Measurements from ENCODE around the gene IL15RA. TPM values are rescaled to one million over a fixed set of nuclear protein-coding genes. Genes with fewer than 3 reads are reported as not detected.

The IL15RA gene
- total RNA-seq, 4 donors from 2014 or later, result 14.4 to 62.2 (median 23.8) TPM

DNA sequence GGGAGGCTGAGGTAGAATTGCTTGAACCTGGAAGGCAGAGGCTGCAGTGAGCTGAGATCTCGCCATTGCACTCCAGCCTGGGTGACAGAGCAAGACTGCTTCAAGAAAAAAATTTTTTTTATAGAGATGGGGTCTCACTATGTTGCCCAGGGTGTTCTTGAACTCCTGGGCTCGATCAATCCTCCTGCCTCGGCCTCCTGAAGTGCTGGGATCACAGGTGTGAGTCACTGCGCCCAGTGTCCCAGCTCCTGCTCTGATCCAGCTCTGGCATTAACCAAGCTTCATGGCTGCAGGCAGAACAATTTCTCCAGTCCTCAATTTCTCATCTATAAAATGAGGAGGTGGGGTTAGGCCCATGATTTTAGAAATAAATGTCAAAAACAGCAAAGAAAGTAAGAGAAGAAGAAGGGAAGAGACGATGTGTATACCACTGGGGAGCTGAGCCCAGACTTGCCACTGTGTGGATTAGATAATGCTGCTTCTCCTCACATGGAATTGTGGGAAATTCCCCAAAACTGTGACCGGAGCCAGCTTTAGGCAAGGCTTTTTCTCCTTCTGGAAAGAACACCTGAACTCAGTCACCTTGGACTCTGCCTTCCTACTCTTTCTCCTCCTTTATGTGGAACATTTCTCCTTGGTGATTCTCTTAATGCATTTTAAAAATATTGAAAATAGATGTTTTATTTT, 25.5 kb downstream of the IL15RA start:
- TF ChIP-seq, protein P1, sequence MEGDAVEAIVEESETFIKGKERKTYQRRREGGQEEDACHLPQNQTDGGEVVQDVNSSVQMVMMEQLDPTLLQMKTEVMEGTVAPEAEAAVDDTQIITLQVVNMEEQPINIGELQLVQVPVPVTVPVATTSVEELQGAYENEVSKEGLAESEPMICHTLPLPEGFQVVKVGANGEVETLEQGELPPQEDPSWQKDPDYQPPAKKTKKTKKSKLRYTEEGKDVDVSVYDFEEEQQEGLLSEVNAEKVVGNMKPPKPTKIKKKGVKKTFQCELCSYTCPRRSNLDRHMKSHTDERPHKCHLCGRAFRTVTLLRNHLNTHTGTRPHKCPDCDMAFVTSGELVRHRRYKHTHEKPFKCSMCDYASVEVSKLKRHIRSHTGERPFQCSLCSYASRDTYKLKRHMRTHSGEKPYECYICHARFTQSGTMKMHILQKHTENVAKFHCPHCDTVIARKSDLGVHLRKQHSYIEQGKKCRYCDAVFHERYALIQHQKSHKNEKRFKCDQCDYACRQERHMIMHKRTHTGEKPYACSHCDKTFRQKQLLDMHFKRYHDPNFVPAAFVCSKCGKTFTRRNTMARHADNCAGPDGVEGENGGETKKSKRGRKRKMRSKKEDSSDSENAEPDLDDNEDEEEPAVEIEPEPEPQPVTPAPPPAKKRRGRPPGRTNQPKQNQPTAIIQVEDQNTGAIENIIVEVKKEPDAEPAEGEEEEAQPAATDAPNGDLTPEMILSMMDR (IDR thresholded peaks at IDR 0.05; ENCODE audit: low read depth), result no peak

DNA sequence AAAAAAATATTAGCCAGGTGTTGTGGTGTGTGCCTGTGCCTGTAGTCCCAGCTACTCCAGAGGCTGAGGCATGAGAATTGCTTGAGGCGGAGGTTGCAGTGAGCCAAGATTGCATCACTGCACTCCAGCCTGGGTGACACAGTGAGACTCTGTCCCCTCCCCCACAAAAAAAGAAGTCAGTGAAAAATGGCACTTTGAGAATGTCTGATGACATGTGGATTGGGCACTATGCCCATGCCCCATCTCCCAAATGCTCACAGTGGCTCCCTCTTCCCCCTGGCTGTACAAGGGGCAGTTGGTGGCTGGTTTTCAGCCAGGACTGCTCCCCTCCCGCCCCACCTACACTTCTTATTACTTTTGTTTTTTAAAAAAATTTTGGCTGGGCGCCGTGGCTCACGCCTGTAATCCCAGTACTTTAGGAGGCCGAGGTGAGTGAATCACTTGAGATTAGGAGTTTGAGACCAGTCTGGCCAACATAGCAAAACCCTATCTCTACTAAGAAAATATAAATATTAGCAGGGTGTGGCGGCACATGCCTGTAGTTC, 26.1 kb downstream of the IL15RA start:
- TF ChIP-seq, protein P1 (IDR thresholded peaks at IDR 0.05; ENCODE audit: low read depth), result no peak

DNA sequence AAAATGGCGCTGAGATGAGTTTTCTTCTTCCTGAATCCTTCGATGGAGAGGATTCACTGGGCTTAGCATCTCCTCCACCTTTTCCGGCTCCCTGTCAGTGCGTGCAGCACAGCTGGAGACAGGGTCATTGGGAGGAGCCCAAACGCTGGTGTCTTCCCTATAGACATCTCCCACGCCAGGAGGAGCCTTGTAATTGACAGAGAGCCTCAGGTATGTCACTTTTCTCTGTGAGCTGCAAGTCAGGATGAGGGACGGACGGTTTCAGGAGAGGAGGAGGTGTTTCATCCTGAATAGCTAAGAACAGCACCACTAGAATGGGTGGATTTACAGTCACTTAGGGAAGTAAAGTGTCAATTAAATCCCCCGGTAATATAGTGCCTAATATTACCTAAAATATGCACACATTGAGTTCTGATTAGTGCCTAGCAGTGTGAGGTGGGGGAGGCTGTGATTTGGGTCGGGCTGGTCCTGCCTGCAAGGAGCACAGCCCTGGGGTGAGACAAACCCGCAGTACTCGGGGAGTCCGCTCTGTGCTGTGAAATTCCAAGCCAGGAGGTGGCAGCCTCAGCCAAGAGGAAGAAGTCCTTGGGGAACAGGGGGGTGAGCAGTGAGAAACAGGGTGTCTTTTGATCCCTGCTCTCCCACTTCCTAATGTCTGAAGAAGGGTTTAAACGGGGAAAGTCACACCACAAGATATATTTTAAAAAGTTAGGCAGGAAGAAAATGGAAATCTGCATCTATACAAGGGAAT, 28.2 kb downstream of the IL15RA start:
- TF ChIP-seq, protein P1 (IDR thresholded peaks at IDR 0.05; ENCODE audit: low read depth), result no peak

DNA sequence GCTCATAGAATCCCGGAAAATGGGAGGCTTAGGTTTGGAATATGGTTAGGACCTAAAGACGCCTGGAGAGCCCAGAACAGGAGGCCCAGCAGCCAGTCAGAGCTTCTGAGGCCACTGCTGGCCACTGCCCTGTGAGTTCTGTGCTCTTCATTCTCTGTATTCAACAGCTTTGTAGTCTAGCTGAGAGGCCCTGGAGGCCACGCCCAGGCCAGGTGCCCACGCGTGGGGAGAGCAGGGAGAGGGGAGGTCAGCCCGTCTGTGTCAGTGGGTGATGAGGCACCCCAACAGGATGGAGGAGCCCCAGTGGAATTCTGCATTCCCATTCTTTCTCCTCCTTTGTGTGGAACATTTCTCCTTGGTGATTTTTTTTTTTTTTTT, 29.1 kb downstream of the IL15RA start:
- TF ChIP-seq, protein P1 (IDR thresholded peaks at IDR 0.05; ENCODE audit: low read depth), result no peak

DNA sequence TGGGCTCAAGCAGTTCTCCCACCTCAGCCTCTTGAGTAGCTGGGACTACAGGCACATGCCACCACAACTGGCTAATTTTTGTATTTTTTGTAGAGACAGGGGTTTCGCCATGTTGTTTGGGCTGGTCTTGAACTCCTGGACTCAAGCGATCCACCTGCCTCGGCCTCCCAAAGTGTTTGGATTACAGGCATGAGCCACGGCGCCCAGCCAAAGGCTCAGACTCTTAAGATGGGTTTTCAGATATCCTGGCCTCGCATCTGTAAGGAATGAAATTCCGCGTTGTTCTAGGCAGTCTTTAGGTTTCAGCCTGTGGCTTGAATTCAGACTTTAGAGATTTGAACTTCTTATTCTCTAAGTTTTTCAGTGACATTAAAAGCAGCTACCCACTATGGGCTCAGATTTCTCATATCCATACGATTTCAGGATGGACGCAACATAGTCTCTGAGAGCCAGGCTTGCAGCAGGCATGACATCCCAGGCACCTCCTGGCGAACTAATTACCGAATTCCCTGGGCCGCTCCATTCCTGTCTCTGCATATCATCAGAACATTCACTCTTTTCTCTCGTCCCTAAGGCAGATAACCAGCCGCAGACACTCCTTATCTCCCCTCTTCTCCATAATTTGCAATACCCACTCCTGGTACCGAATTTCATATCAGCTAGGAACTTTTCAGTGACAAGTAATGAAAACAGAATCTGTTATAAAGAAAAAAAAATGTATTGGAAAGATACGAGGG, 29.7 kb downstream of the IL15RA start:
- TF ChIP-seq, protein P1 (IDR thresholded peaks at IDR 0.05; ENCODE audit: low read depth), result no peak

DNA sequence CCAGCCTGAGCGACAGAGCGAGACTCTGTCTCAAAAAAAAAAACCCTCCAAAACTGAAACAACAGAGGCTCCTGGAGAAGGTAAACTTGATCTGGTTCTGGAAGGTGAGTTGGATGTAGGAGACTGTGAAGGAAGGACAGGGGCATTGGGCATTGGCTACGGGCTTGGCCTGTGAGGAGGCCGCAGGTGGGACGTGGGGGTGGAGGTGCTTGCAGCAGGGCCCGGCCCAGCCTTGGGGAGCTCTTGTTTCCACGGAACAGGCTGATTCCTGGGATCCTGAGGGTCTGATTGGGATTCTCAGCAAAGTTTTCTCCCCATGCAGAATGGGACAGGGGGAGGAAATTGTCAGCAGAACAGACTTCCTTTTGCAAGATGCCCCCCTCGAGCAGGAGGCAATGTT, 30.6 kb downstream of the IL15RA start:
- TF ChIP-seq, protein P1 (IDR thresholded peaks at IDR 0.05; ENCODE audit: low read depth), result no peak

Data from subcutaneous adipose tissue (tissue), 4 donors.